Measurements from ENCODE around the gene MBD3. TPM values are rescaled to one million over a fixed set of nuclear protein-coding genes. Genes with fewer than 3 reads are reported as not detected.

The MBD3 gene
- total RNA-seq, 2 experiments from 2014 or later = 34.3 to 35.2 TPM

DNA sequence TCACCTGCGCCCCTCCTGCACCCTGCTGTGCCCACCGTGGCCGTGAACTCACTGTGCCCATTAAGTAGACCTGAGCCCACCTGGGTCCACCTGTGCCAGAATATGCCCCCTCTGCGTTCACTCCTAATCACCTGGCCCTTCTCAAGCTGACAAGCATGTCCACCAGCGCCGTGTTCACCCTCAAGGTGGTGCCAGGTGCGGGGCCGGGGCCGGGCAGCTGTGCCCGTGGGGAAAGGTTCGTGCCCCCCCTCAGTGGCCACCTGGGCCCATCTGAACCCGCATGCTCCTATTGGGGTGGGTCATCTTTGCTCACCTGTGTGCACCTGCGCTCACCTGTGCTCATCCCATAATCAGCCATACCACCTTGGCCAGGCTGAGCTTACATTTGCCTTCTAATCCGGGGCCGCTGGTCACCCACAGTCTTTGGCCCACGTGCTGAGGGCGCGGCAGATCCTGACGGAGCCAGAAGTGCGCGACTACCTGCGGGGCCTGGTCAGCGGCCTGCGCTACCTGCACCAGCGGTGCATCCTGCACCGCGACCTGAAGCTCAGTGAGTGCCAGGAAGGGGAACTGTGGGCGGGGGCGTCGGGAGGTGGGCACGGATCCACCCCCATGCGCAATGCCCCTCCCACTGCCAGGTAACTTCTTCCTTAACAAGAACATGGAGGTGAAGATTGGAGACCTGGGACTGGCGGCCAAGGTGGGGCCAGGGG is 66.4 kb downstream of the MBD3 start:
- H3K27ac ChIP-seq (ENCODE audit: low read depth in 1 of 2, low read length in 2 of 2) = no peak overlapping the region
- H3K36me3 ChIP-seq (ENCODE audit: insufficient read depth, low read length) = no peaks in the 10 kb centered on the region
- no peaks in the 10 kb centered on the region for H3K4me1 ChIP-seq (ENCODE audit: insufficient read depth, low read length)
- peaks cover 33 to 36% of the 10 kb centered on the region in 2 experiments for H3K27me3 ChIP-seq (ENCODE audit: control insufficient read depth in 1 of 2, insufficient read depth in 2 of 2, low read length in 2 of 2)
- H3K9me3 ChIP-seq (ENCODE audit: control insufficient read depth in 1 of 2, insufficient read depth in 1 of 2, low read length in 2 of 2) = peaks cover 0 to 29% of the 10 kb centered on the region in 2 experiments
- Mint-ChIP-seq H3K36me3 (ENCODE audit: low read depth) (no peaks in the 10 kb centered on the region), H3K4me3 (no peak overlapping the region), H3K4me1 (ENCODE audit: low read depth) (peaks cover 8% of the 10 kb centered on the region), H3K9me3 (no peaks in the 10 kb centered on the region), H3K27me3 (peaks cover 49% of the 10 kb centered on the region), H3K27ac (no peak overlapping the region)
- no peak for DNase-seq
- POLR2A ChIA-PET = no interaction called here
- CTCF ChIA-PET = no interaction called here
- no peak for ATAC-seq (ENCODE audit: poor library complexity)
- intact Hi-C loops (cut with DNase I, micrococcal nuclease) = no loop called here
- no peak overlapping the region for H3K4me3 ChIP-seq (ENCODE audit: low read length)
- TF ChIP-seq CTCF (IDR thresholded peaks at IDR 0.05) = no peak

DNA sequence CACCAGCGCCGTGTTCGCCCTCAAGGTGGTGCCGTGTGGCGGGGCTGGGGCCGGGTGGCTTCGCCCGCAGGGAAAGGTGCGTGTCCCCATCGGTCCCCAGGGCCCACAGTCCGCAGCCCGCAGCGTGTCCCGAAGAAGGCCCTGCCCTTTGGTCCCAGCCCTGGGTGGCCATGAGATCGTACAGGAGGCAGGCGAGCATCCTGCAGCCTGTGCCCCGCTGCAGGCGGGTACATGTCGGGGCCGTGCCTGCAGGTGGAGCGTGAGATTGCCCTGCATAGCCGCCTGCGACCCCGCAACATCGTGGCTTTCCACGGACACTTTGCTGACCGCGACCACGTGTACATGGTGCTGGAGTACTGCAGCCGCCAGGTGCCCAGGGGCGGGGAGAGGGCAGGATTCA is 67.3 kb downstream of the MBD3 start:
- ATAC-seq (ENCODE audit: poor library complexity) (no peak), DNase-seq (no peak)
- Histone ChIP-seq H3K27me3 (ENCODE audit: control insufficient read depth in 1 of 2, insufficient read depth in 2 of 2, low read length in 2 of 2) (peaks cover 33 to 36% of the 10 kb centered on the region in 2 experiments), H3K4me1 (ENCODE audit: insufficient read depth, low read length) (no peaks in the 10 kb centered on the region), H3K27ac (ENCODE audit: low read depth in 1 of 2, low read length in 2 of 2) (no peak overlapping the region), H3K9me3 (ENCODE audit: control insufficient read depth in 1 of 2, insufficient read depth in 1 of 2, low read length in 2 of 2) (peaks cover 0 to 29% of the 10 kb centered on the region in 2 experiments), H3K36me3 (ENCODE audit: insufficient read depth, low read length) (no peaks in the 10 kb centered on the region), H3K4me3 (ENCODE audit: low read length) (no peak overlapping the region)
- POLR2A ChIA-PET = no interaction called here
- Mint-ChIP-seq H3K4me3 (no peak overlapping the region), H3K9me3 (no peaks in the 10 kb centered on the region), H3K4me1 (ENCODE audit: low read depth) (peaks cover 8% of the 10 kb centered on the region), H3K27me3 (peaks cover 47% of the 10 kb centered on the region), H3K36me3 (ENCODE audit: low read depth) (no peaks in the 10 kb centered on the region), H3K27ac (no peak overlapping the region)
- intact Hi-C loops (cut with DNase I, micrococcal nuclease) = no loop called here
- CTCF ChIA-PET = no interaction called here
- TF ChIP-seq CTCF (IDR thresholded peaks at IDR 0.05) = no peak

GRCh38 chr19:1524972-1525325 is 67.7 kb downstream of the MBD3 start:
- Mint-ChIP-seq H3K4me3 (peak overlapping the region; percentile 27), H3K36me3 (ENCODE audit: low read depth) (no peaks in the 10 kb centered on the region), H3K9me3 (no peaks in the 10 kb centered on the region), H3K4me1 (ENCODE audit: low read depth) (peaks cover 8% of the 10 kb centered on the region), H3K27me3 (peaks cover 43% of the 10 kb centered on the region), H3K27ac (no peak overlapping the region)
- no peak for TF ChIP-seq CTCF (IDR thresholded peaks at IDR 0.05)
- Histone ChIP-seq H3K4me3 (ENCODE audit: low read length) (no peak overlapping the region), H3K36me3 (ENCODE audit: insufficient read depth, low read length) (no peaks in the 10 kb centered on the region), H3K27ac (ENCODE audit: low read depth in 1 of 2, low read length in 2 of 2) (no peak overlapping the region), H3K4me1 (ENCODE audit: insufficient read depth, low read length) (no peaks in the 10 kb centered on the region), H3K9me3 (ENCODE audit: control insufficient read depth in 1 of 2, insufficient read depth in 1 of 2, low read length in 2 of 2) (peaks cover 0 to 29% of the 10 kb centered on the region in 2 experiments), H3K27me3 (ENCODE audit: control insufficient read depth in 1 of 2, insufficient read depth in 2 of 2, low read length in 2 of 2) (peaks cover 33 to 36% of the 10 kb centered on the region in 2 experiments)
- CTCF ChIA-PET = no interaction called here
- no peak for ATAC-seq (ENCODE audit: poor library complexity)
- POLR2A ChIA-PET = no interaction called here
- DNase-seq = no peak
- intact Hi-C loops (cut with DNase I, micrococcal nuclease) = no loop called here
